Measurements from ENCODE around the gene FBXO47.

The FBXO47 gene

GRCh38 chr17:38892620-38893019 is 74.6 kb downstream of the FBXO47 start:
- no peak for DNase-seq (ENCODE audit: low read depth)
- no peak overlapping the region for H3K4me3 ChIP-seq (ENCODE audit: control insufficient read depth, low read depth, low read length)
- TF ChIP-seq CTCF (IDR thresholded peaks at IDR 0.05; ENCODE audit: control insufficient read depth, insufficient read depth, low read depth, low read length, missing control alignments): no peak

- H3K4me3 ChIP-seq (ENCODE audit: control insufficient read depth, low read depth, low read length): no peak overlapping the region
- no peak for DNase-seq (ENCODE audit: low read depth)
- TF ChIP-seq CTCF (IDR thresholded peaks at IDR 0.05; ENCODE audit: control insufficient read depth, insufficient read depth, low read depth, low read length, missing control alignments): no peak
Observed at GRCh38 chr17:38892083-38892482, 75.1 kb downstream of the FBXO47 start.

GRCh38 chr17:38891441-38891840 is 75.8 kb downstream of the FBXO47 start:
- no peak overlapping the region for H3K4me3 ChIP-seq (ENCODE audit: control insufficient read depth, low read depth, low read length)
- TF ChIP-seq CTCF (IDR thresholded peaks at IDR 0.05; ENCODE audit: control insufficient read depth, insufficient read depth, low read depth, low read length, missing control alignments): no peak
- no peak for DNase-seq (ENCODE audit: low read depth)

- DNase-seq (ENCODE audit: low read depth): no peak
- no peak overlapping the region for H3K4me3 ChIP-seq (ENCODE audit: control insufficient read depth, low read depth, low read length)
Observed at GRCh38 chr17:38890410-38890746, 76.8 kb downstream of the FBXO47 start.

GRCh38 chr17:38889745-38890409 is 77.3 kb downstream of the FBXO47 start:
- no peak for TF ChIP-seq CTCF (IDR thresholded peaks at IDR 0.05; ENCODE audit: control insufficient read depth, insufficient read depth, low read depth, low read length, missing control alignments)
- no peak for DNase-seq (ENCODE audit: low read depth)
- no peak overlapping the region for H3K4me3 ChIP-seq (ENCODE audit: control insufficient read depth, low read depth, low read length)

More at GRCh38 chr17:38890410-38890746, 76.8 kb downstream of the FBXO47 start:
- no peak for TF ChIP-seq CTCF (IDR thresholded peaks at IDR 0.05; ENCODE audit: control insufficient read depth, insufficient read depth, low read depth, low read length, missing control alignments)

- no peak overlapping the region for H3K4me3 ChIP-seq (ENCODE audit: control insufficient read depth, low read depth, low read length)
- no peak for DNase-seq (ENCODE audit: low read depth)
- no peak for TF ChIP-seq CTCF (IDR thresholded peaks at IDR 0.05; ENCODE audit: control insufficient read depth, insufficient read depth, low read depth, low read length, missing control alignments)
Observed at GRCh38 chr17:38888842-38889241, 78.4 kb downstream of the FBXO47 start.

GRCh38 chr17:38886643-38887010 is 80.6 kb downstream of the FBXO47 start:
- DNase-seq (ENCODE audit: low read depth): no peak
- no peak overlapping the region for H3K4me3 ChIP-seq (ENCODE audit: control insufficient read depth, low read depth, low read length)
- TF ChIP-seq CTCF (IDR thresholded peaks at IDR 0.05; ENCODE audit: control insufficient read depth, insufficient read depth, low read depth, low read length, missing control alignments): no peak

All from AG09309 (cell line).